GM21390 (cell line): ENCODE measurements around the gene REC114.
"Not testable (repeated sequence)": the region's sequence is repeated elsewhere in the genome, so short reads cannot be mapped to it uniquely, and the experiment has no call there.

Experiments
- ATAC-seq: cut with Tn5 transposase; IDR thresholded peaks from one replicate; pipeline ENCODE4 v1.9.1; 2021; ENCODE audit not compliant: unreplicated experiment

REC114 gene

DNA sequence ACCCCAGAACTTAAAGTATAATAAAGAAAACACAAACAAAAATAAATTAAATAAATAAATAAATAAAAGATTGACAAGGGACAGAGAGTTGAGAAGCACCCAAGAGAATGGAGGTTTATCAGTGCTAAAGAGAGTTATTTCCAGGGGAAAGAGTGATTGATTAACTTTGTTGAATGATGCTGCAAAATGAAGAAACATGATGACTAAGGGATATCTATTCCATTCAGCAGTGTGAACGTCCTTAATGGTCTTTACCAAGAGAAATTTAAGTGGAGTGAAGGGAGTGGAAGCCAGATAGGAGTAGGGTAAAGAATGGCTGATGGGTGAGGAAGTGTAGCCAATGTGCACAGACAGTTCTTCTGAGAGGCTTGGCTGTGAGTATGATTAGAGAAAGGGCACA, 11.1 kb downstream of the REC114 start:
- ATAC-seq = no peak

DNA sequence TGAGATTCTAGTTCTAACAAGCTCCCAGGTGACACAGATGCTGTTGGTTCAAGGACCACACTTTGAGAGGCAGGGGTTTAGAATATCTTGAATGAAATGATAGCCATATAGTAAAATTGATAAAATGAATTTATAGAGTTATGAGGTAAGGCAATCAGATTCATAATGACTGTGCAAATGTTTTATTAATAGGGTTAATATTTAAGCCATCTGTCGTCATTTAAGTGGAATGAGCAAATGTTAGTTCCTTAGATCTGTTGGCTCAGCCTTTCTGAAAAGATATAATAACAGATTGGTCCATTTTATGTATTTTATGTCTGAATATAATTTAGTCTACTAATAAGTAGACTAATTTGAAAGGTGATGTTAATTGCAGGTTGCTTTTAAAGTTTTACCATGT, 12.9 kb downstream of the REC114 start:
- ATAC-seq = no peak

DNA sequence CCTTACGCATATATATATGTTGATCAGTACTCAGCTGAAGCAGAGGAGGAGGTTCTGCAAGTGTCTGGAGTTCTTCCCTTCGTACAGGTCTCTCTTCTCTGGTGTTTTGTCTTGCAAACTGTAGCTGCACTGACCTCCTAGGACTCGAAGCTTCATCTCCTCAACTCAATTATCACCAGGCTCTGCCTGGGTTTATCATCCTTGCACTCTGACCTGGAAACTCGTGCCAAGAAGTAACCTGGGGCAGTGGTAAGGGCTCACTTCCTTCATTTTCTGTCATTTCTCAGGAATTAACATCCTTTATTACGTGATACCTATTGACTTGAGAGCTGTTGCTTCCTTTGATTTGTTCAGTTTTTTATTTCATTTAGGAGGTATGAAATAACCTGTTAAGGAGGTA, 14.4 kb downstream of the REC114 start:
- no peak for ATAC-seq

DNA sequence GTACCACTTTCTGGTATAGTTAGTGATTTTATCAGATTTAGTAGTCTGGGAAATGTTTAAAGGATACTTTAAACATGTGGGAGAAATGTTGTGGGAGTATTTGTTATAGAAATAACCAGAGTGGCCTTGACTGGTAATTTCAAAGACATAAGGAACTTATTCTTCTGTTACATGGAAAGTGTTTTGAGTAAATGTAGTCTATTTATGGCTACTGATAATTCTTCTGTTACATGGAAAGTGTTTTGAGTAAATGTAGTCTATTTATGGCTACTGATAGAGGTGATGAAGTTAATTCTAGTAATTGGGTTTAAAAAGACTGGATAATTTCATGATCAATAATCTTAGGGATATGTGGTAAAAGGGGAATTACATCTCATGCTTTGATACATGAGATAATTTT, 17.7 kb downstream of the REC114 start:
- no peak for ATAC-seq

DNA sequence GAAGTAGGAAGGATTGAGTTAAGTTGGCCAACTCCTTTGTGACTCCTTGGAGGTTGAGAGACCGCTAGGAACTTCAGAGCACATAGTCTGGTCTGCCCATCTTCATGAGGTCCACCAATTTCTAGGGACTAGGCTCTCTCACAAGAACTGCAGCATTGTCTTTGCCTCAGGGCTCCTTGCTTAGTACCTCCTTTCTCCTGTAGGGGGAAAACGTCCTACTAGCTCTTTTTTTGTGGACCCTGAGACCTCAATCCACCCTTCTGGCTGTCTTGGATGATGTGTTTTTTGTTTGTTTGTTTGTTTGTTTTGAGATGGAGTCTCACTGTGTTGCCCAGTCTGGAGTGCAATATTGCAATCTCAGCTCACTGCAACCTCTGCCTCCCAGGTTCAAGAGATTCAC, 21.6 kb downstream of the REC114 start:
- no peak for ATAC-seq

DNA sequence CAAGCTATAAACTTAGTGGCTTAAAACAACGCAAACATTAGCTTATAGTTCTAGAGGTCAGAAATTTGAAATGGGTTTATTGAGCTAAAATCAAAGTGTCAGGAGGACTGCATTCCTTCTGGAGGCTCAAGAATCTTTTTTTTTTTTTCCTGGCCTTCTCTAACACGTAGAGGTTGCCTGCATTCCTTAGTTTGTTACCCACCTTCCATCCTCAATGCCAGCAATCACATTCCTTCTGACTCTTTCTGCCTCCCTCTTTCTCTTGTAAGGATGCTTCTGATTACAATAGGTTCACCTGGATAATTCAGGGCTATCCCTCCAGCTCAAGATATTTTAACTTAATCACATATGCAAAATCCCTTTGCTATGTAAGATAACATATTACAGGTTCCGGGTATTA, 24.8 kb downstream of the REC114 start:
- no peak for ATAC-seq

DNA sequence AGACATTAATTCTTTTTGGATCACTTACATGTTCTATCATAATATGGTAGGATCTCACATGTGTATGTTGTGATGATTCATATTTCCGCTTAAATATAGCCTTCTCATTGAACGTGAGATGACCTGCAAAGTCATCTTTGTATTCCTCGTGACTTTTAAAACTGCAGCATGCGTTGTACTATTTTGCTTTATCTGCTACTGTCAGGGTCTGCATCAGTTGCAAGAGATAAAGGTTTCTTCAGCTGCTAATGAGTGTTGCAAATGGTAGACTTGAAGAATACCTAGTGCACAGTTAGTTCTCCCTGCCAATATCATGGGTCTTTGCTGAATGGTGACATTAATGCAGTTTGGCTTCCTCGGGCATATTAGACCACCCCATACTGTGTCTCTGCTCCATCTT, 31.8 kb downstream of the REC114 start:
- ATAC-seq = no peak

DNA sequence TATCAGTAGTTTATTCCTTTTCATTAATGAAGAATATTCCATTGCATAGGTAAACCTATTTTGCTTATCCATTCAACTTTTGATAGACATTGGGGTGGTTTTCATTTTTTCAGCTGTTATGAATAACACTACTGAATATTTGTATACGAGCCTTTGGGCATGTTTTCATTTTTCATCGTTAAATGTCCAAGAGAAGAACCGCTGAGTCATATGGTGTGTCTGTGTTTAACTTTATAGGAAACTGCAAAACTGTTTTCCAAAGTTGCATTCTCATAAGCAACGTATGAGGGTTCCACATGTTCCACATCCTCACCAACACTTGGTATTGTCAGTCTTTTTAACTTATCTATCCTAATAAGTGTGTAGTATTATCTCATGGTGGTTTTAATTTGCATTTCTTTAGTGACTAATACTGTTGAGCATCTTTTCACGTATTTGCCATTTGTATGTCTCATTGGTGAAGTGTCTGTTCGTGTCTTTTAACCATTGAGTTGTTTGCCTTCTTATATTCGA, 33.8 kb downstream of the REC114 start:
- ATAC-seq = no peak

DNA sequence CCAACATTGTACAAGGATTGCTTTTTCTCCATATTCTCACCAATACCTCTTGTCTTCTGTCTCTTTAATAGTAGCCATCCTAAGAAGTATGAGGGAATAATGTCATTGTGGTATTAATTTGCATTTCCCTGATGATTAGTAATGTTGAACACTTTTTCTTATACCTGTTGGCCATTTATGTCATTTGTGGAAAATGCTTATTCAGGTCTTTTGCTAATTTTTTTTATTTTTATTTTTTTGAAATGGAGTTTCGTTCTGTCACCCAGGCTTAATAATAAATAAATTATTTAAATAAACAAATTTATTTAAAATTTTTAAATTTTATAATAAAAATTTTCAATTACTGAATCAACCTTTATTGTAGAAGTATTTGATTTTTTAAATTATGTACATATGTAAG, 37.1 kb downstream of the REC114 start:
- ATAC-seq = no peak

DNA sequence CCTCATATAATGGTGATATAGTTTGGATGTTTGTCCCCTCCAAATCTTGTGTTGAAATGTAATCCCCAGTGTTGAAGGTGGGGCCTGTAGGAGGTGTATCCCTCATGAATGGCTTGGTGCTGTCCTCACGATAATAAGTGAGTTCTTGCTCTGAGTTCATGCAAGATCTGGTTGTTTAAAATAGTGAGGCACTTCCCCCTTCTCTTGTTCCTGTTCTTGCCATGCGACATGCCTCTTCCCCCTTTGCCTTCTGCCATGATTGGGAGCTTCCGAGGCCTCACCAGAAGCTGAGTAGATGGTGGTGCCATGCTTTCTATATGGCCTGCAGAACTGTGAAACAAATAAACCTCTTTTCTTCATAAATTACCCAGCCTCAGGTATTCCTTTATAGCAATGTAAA, 39.2 kb downstream of the REC114 start:
- no peak for ATAC-seq

DNA sequence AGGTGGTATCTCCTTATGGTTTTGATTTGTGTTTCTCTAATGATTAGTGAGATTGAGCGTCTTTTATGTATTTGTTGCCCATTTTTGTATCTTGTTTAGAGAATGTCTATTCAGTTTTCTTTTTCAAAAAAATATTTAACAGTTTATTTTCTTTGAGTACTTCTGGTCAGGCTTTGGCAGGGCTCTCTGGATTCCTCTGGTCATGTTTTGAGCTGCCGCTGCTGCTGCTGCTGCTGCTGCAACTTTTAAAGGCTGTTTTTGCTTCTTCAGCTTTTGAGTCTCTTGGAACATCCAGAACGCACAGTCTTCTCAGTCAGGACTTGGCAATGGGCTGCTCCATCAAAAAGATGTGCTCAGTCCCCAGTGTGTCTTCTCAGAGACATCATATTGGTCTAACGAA, 40.1 kb downstream of the REC114 start:
- ATAC-seq = no peak

DNA sequence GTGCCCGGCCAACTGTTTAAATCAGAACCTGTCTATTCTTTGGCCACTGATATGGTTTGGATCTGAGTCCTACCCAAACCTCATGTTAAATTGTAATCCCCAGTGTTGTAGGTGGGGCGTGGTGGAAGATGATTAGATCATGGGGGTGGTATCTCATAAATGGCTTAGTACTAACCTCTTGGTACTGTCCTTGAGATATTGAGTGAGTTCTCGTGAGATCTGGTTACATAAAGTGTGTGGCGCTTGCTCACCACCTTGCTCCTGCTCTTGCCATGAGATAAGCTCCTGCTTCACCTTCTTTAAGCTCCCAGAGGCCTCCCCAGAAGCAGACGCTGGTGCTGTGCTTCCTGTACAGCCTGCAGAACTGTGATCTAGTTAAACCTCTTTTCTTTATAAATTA, 42.4 kb downstream of the REC114 start:
- no peak for ATAC-seq

DNA sequence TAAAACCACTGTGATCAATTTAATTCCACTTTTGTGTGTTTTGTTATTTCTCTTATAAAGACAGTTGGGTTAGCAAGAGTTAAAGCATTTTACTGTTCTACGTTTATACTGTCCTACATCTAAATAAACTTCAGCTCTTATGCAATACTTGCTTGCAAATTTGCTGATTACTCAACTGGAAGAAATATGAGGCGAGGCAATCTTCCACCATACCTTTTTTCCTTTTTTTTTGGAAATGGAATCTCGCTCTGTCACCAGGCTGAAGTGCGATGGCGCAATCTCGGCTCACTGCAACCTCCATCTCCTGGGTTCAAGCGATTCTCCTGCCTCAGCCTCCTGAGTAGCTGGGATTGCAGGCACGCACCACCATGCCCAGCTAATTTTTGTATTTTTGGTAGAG, 42.9 kb downstream of the REC114 start:
- not testable (repeated sequence) for ATAC-seq

DNA sequence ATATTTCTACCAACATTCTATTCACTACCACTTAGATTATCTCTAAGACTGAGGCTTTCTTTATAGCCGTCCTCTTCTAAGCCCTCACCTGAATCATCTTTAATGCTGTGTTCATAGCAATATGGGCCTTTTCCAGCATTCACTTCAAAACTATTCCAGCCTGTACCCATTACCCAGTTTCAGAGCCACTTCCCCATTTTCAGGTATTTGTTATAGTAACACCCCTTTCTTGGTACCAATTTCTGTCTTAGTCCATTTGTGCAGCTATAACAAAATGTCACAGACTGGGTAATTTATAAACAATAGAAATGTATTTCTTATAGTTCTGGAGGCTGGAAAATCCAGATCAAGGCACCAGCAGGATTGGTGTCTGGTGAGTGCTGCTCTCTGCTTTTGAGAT, 45.7 kb downstream of the REC114 start:
- no peak for ATAC-seq

DNA sequence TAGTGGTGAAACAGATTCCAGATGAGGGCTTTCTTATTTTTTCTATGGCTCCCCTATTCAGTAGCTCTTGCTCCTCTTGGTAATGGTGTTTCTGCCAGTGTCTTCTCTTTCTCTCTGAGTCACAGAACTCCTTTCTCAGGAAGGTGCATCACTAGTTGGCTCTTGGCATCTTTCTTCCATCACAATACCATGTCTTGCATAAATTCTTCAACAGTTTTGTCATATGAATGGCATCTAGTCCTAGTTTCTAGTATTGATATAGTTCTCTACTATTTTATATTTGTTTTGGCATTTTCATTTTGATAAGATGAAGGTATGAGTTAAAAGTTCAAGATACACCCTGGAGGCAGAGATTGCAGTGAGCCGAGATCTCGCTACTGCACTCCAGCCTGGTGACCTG, 51.0 kb downstream of the REC114 start:
- no peak for ATAC-seq

DNA sequence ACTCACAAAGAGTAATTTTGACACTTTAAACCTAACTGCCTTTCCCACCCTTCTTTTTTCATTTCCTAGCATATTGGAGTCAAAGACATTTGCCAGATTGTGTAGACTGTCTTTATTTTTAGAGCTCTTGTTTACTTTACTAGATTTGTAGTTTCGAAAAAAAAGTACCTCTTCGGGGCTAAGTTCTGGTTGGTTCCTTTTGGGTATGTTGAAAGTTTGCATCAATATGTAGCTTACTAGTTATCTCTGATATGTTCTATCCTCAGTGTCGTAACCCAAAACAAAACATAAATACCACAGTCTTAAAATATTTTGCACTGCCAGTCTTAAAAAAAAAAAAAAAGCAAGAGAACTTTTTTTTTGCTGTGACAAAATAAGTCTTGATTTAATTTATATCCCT, 52.2 kb downstream of the REC114 start:
- no peak for ATAC-seq

DNA sequence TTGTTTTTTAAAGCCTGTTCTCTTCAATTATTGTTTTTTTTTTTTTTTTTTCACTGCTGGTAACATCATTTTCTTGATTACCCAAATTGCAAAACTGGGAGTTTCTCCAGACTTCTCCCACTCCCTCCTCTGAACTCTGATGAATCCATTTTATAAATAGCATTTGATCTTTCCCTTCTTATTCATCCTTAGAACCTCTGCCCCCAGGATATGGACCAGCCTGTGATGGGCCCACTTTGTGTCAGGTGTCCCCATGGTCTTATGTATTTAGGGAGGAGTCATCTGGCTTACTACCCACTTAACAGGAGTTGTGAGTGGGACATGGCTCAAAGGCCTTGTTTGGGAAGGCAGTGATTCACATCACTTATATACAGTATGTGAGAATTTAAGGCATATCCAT, 57.7 kb downstream of the REC114 start:
- ATAC-seq = no peak

DNA sequence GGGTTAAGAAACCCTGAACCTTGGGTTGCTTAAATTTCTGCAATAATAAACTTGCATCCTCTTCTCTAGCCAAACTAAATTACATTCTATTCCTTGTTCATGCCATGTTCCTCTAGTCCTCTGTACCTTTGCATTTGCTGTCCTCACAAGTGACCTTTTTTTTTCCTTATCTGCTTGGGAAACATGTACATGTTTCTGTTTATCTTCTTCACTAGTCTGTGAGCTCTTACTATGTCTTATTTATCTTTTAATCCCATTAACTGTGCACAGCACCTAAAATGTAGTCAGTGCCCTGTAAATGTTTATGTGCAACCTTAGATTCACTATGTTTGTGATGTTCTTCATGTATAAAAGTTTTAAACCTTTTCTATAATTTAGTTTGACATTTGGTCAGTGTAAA, 61.9 kb downstream of the REC114 start:
- no peak for ATAC-seq

DNA sequence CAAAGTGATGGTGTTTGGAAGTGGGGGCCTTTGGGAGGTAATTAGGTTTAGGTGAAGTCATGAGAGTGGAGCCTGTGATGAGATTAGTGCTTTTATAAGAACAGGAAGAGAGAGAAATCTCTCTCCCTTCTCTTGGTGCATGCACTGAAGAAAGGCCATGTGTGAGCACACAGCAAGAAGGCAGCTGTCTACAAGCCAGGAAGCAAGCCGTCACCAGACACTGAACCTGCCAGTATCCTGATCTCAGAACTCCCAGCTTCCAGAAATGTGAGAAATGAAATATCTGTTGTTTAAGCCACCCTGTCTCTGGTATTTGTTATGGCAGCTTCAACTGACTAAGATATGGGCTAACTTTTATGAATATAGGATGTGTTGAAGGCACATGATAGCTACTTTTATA, 72.6 kb downstream of the REC114 start:
- ATAC-seq = no peak

DNA sequence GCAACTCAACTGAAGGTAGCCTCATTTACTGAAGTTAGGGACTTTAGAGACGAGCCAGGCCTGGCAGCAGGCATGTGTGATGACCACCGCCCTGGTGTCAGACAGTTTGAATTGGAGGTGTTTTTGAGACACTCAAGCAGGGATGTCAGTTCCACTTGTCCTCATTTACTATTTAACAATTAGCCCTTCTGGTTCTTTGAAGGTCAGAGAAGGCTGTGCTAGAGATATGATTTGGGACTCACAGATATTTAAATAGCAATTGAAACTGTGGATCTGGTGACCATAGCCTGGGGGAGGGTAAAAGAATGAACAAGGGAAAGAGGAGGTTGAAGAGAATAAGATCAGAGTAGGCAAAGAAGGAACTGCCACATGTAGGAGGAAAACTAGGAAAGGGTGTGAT, 74.6 kb downstream of the REC114 start:
- no peak for ATAC-seq

DNA sequence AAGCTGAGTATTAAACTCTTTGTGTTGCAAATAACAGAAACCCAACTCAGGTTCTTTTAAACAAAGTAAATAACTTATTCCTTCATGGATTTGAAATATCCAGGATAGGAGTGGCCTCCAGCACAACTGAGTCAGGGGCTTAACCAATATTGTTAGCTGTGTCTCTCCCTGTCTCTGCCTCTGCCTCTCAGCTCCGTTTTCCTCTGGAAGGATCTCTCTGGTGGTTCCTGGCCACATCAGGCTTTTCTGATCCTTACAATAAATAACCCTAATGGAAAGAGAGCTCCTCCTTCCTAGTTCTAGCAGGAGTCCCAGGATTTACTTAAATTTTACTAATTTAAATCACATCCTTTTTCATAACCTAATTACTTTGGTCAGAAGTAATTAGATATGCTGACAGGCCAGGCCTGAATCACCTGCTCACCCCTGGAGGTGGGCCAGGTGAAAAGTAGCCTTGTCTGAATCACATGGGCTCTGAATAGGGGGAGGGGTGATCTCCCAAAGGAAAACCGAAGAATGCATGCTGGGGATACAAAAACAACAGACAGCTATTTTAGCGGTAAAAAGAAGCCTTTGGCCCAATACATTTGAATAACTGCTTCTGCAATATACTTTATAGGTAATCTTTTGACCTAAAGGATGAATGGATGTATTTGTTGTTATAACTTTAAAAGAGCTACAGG, 75.4 kb downstream of the REC114 start:
- ATAC-seq = no peak

DNA sequence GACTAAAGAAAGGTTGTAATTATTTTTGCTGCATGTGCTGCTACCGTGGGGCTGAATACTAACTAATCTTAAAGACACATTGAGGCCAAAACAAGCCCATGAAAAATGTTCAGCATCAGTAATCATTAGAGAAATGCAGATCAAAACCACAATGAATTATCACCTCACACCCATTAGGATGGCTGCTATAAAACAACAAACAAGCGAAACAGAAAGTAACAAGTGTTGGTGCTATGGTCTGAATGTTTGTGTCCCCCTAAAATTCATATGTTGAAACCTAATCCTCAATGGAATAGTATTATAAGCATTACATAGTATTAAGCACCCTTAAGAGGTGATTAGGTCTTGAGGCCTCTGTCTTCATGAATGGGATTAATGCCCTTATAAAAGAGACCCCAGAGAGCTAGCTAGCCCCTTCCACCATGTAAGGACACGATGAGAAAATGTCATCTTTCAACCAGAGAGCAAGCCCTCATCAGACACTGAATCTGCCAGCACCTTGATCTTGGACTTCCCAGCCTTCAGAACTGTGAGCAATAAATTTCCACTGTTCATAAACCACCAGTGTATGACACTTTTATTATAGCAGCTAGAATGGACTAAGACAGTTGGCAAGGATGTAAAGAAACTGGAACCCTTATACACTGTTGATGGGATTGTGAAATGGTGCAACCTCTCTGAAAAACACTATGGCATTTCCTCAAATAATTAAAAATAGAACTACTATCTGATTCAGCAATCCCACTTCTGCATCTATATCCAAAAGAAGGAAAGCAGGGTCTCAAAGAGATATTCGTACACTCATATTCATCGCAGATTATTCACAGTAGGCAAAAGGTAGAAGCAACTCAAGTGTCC, 76.1 kb downstream of the REC114 start:
- no peak for ATAC-seq
